SK-N-SH (cell line): Measurements from ENCODE around the gene ITGBL1. TPM values are rescaled to one million over a fixed set of nuclear protein-coding genes. Genes with fewer than 3 reads are reported as not detected.

Experiments
- CTCF ChIA-PET: fragments of 300-600, 350-600 bp; formaldehyde crosslinking; extraction: SDS; loops from one replicate; lab custom pipeline; 2021; lab: Yijun Ruan, JAX
- POLR2A ChIA-PET: fragments of 350-600 bp; sonication (Branson Sonifier 250); formaldehyde crosslinking; extraction: SDS; loops from one replicate; lab custom pipeline; 2020; ENCODE audit warnings: antibody characterized with exemption, inconsistent platforms; lab: Yijun Ruan, JAX
- DNase-seq: peaks from one replicate; pipeline ENCODE4 v3.0.0; 2012
- H2AFZ ChIP-seq: fragments of 200-600 bp; sonication (generic); 2 replicates; pipeline ENCODE4 v1.8.1; 2016; ENCODE audit warnings: antibody characterized with exemption, mild to moderate bottlenecking, low read depth
- H3F3A ChIP-seq: fragments of 200-600 bp; sonication (generic); replicated peaks from 2 replicates; pipeline ENCODE3; 2016; ENCODE audit warnings: antibody characterized with exemption, mild to moderate bottlenecking; ENCODE audit not compliant: insufficient read depth
- H3K27ac ChIP-seq, 2 experiments: fragments of 200-500 bp in 1 of 2; fragments of 200-600 bp in 1 of 2; sonication (Bioruptor generic) in 1 of 2; sonication (generic), shearing (Covaris generic) in 1 of 2; 2 replicates each; pipeline versions ENCODE4 v1.5.1 to v1.6.1; 2014 to 2016; ENCODE audit warnings: low read depth in 2 of 2, inconsistent platforms in 1 of 2, low read length in 1 of 2, mild to moderate bottlenecking in 1 of 2, mixed read lengths in 1 of 2
- H3K27me3 ChIP-seq: fragments of 200-600 bp; sonication (generic), shearing (Covaris generic); 2 replicates; pipeline ENCODE4 v1.6.1; 2016; ENCODE audit warnings: mixed run types; ENCODE audit not compliant: insufficient read depth
- H3K36me3 ChIP-seq, 2 experiments: fragments of 200-500 bp in 1 of 2; fragments of 200-600 bp in 1 of 2; sonication (Bioruptor generic) in 1 of 2; sonication (generic) in 1 of 2; replicated peaks in 1 of 2; 2 replicates each; pipeline versions ENCODE3 to v1.5.1; 2014 to 2016; ENCODE audit warnings: low read length in 1 of 2, mild to moderate bottlenecking in 1 of 2; ENCODE audit not compliant: insufficient read depth in 2 of 2, control insufficient read depth in 1 of 2
- H3K4me1 ChIP-seq, 2 experiments: fragments of 200-500 bp in 1 of 2; fragments of 200-600 bp in 1 of 2; sonication (Bioruptor generic) in 1 of 2; sonication (generic), shearing (Covaris generic) in 1 of 2; 2 replicates each; pipeline versions ENCODE4 v1.5.1 to v1.6.1; 2014 to 2016; ENCODE audit warnings: low read depth in 1 of 2, low read length in 1 of 2, mixed run types in 1 of 2; ENCODE audit not compliant: insufficient read depth in 2 of 2, control insufficient read depth in 1 of 2
- H3K4me2 ChIP-seq: fragments of 200-600 bp; sonication (generic), shearing (Covaris generic); 2 replicates; pipeline ENCODE4 v1.6.1; 2017; ENCODE audit warnings: mixed run types
- H3K4me3 ChIP-seq, 2 experiments: fragments of 200-500 bp in 1 of 2; fragments of 200-600 bp in 1 of 2; sonication (Bioruptor generic) in 1 of 2; sonication (generic), shearing (Covaris generic) in 1 of 2; 2 replicates each; pipeline versions ENCODE4 v1.5.1 to v1.8.1; 2014 to 2016; ENCODE audit warnings: low read depth in 2 of 2, inconsistent platforms in 1 of 2, low read length in 1 of 2, mild to moderate bottlenecking in 1 of 2, mixed read lengths in 1 of 2, moderate library complexity in 1 of 2
- H3K79me2 ChIP-seq: fragments of 200-600 bp; sonication (generic); 2 replicates; pipeline ENCODE4 v1.8.1; 2017; ENCODE audit warnings: mild to moderate bottlenecking; ENCODE audit not compliant: insufficient read depth
- H3K9ac ChIP-seq: fragments of 200-600 bp; sonication (generic); 2 replicates; pipeline ENCODE4 v1.6.1; 2017; ENCODE audit warnings: mixed run types
- H3K9me2 ChIP-seq: fragments of 200-600 bp; sonication (generic); 2 replicates; pipeline ENCODE4 v1.6.1; 2017; ENCODE audit warnings: mixed run types
- H3K9me3 ChIP-seq: fragments of 200-600 bp; sonication (generic); 2 replicates; pipeline ENCODE4 v1.6.1; 2017; ENCODE audit warnings: mixed run types, mild to moderate bottlenecking, moderate library complexity
- H4K20me1 ChIP-seq: fragments of 200-600 bp; sonication (generic); 2 replicates; pipeline ENCODE4 v1.6.1; 2017; ENCODE audit warnings: mild to moderate bottlenecking, mixed run types; ENCODE audit not compliant: insufficient read depth
- CHD2 ChIP-seq: fragments of 150-350 bp; IDR thresholded peaks from 2 replicates; pipeline ENCODE4 v1.6.1; 2018; ENCODE audit warnings: low read length; ENCODE audit not compliant: partially characterized antibody
- EP300 ChIP-seq, 2 experiments: IDR thresholded peaks; 2 replicates each; pipeline versions ENCODE4 v1.4.0 to v1.6.1; 2012; ENCODE audit warnings: borderline replicate concordance in 1 of 2, low read depth in 1 of 2, low read length in 1 of 2
- EZH2phosphoT487 ChIP-seq: fragments of 200-600 bp; sonication (generic); IDR thresholded peaks from 2 replicates; pipeline ENCODE4 v1.6.1; 2017; ENCODE audit warnings: low read depth, mixed run types, mild to moderate bottlenecking, antibody characterized with exemption, moderate library complexity, borderline replicate concordance
- FOSL2 ChIP-seq: IDR thresholded peaks from 2 replicates; pipeline ENCODE4 v1.4.0; 2012; ENCODE audit warnings: low read depth, mild to moderate bottlenecking, moderate library complexity, borderline replicate concordance
- FOXM1 ChIP-seq: IDR thresholded peaks from 2 replicates; pipeline ENCODE4 v1.4.0; 2012; ENCODE audit warnings: low read depth, mild to moderate bottlenecking
- GABPA ChIP-seq: IDR thresholded peaks from 2 replicates; pipeline ENCODE4 v1.4.0; 2012; ENCODE audit warnings: low read depth, mild to moderate bottlenecking
- GATA2 ChIP-seq: sonication (generic); formaldehyde crosslinking; IDR thresholded peaks from 2 replicates; pipeline ENCODE4 v1.5.0; 2020; ENCODE audit warnings: mild to moderate bottlenecking, missing genetic modification reagents
- JUND ChIP-seq: IDR thresholded peaks from 2 replicates; pipeline ENCODE4 v1.4.0; 2012
- MEF2A ChIP-seq: IDR thresholded peaks from 2 replicates; pipeline ENCODE4 v1.4.0; 2012; ENCODE audit warnings: low read depth, borderline replicate concordance
- MXI1 ChIP-seq: IDR thresholded peaks from 2 replicates; pipeline ENCODE4 v1.6.1; 2012; ENCODE audit warnings: mild to moderate bottlenecking, low read depth, low read length, improper control_type of control experiment
- NRF1 ChIP-seq: IDR thresholded peaks from 2 replicates; pipeline ENCODE4 v1.6.1; 2012; ENCODE audit warnings: low read depth, mild to moderate bottlenecking, low read length
- RAD21 ChIP-seq: IDR thresholded peaks from 2 replicates; pipeline ENCODE4 v1.6.1; 2012; ENCODE audit warnings: mild to moderate bottlenecking, low read length
- RCOR1 ChIP-seq: fragments of 150-350 bp; IDR thresholded peaks from 2 replicates; pipeline ENCODE4 v1.6.1; 2017; ENCODE audit warnings: antibody characterized with exemption, low read length
- RFX5 ChIP-seq: IDR thresholded peaks from 2 replicates; pipeline ENCODE4 v1.6.1; 2012; ENCODE audit warnings: mild to moderate bottlenecking, improper control_type of control experiment, low read length
- RXRA ChIP-seq: IDR thresholded peaks from 2 replicates; pipeline ENCODE4 v1.4.0; 2012; ENCODE audit warnings: low read depth, mild to moderate bottlenecking, borderline replicate concordance
- SIN3A ChIP-seq: IDR thresholded peaks from 2 replicates; pipeline ENCODE4 v1.6.1; 2012; ENCODE audit warnings: low read depth, mild to moderate bottlenecking, low read length, moderate library complexity, borderline replicate concordance
- TCF12 ChIP-seq: IDR thresholded peaks from 2 replicates; pipeline ENCODE4 v1.4.0; 2012
- TEAD4 ChIP-seq: IDR thresholded peaks from 2 replicates; pipeline ENCODE4 v1.4.0; 2012; ENCODE audit warnings: mild to moderate bottlenecking, borderline replicate concordance; ENCODE audit not compliant: insufficient read depth
- ZBTB33 ChIP-seq: IDR thresholded peaks from 2 replicates; pipeline ENCODE4 v1.4.0; 2012; ENCODE audit warnings: low read depth, borderline replicate concordance
- WGBS: methylation state at CpG from one replicate; pipeline ENCODE4 v1.1.6; 2017; ENCODE audit warnings: low lambda C conversion rate; 5-methylcytosine and 5-hydroxymethylcytosine counted together
- polyA plus RNA-seq, 3 experiments: library from polyadenylated mRNA; depleted of rRNA; stranded (reverse); fragments of >200 nt; gene quantifications; 2 replicates each; pipeline ENCODE4 v1.2.3, GENCODE V29; 2012
- TF ChIP-seq, protein P1 (sequence below): fragments of 200-600 bp; sonication (generic); IDR thresholded peaks from 2 replicates; pipeline ENCODE4 v1.6.1; 2017; ENCODE audit warnings: antibody characterized with exemption, mild to moderate bottlenecking, moderate library complexity
- TF ChIP-seq, protein P2 (sequence below): IDR thresholded peaks from 2 replicates; pipeline ENCODE4 v1.4.0; 2012; ENCODE audit warnings: low read depth

Gene ITGBL1
- polyA plus RNA-seq, 1 of the 3 experiments (the other 2 are of a cell fraction), result 78.7 TPM

- peak; percentile 33 for TF ChIP-seq RAD21
These were observed 1.3 kb downstream of the ITGBL1 start (continued) for GRCh38 chr13:101453784-101454201.

- H3K9ac ChIP-seq, result peak overlapping the region; percentile 73; the same call in 1 of the 2 replicates
- CTCF ChIA-PET, result interaction anchor here (2.0 kb wide), 1 partner anchor 310 kb away, joined by 14 read pairs; no protein-coding TSS in a partner anchor
- 21% methylated on average over 2 of the region's 2 CpGs for WGBS
These were observed 2.3 kb downstream of the ITGBL1 start for GRCh38 chr13:101454767-101455166.

DNA sequence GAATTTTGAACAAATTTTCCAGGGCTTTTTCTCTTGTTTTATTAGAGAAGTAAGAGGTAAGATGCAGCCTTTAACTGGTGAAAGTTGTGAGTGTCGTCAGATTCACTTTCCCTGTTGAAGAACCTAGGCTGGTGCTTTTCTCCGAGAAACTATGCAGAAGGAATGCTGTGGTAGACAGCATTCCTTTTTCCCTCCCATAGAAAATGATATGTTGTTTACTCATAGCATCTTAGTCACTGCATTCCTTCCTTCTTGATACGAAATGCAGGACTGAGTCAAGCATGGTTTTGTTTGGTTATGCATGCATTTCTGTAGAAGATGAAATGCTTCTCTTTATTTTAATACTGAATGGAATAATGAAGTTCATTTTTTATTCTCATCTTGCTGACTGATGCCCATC, 3.4 kb downstream of the ITGBL1 start:
- H3K4me3 ChIP-seq, result peak overlapping the region in 1 of 2 experiments; percentile 18; a peak in 1 of 4 replicates
- 7% methylated on average over 3 of the region's 3 CpGs for WGBS
- H3K27ac ChIP-seq, result peak overlapping the region; percentile 11 to 90; a peak in 3 of 4 replicates
- no peaks in the 10 kb centered on the region for H3K27me3 ChIP-seq
- H3K9me3 ChIP-seq, result no peaks in the 10 kb centered on the region
- H3F3A ChIP-seq, result peaks cover 51% of the 10 kb centered on the region
- ChIA-PET POLR2A (no interaction called here), CTCF (interaction anchor here (0.7 kb wide), 1 partner anchor 311 kb away, joined by 3 read pairs; no protein-coding TSS in a partner anchor)
- no peaks in the 10 kb centered on the region for H4K20me1 ChIP-seq
- peak overlapping the region; percentile 36; the same call in 1 of the 2 replicates for H3K9ac ChIP-seq
- H3K4me1 ChIP-seq, result peaks cover 11 to 27% of the 10 kb centered on the region in 2 experiments
- DNase-seq, result no peak
- peaks cover 0 to 37% of the 10 kb centered on the region in 2 experiments for H3K36me3 ChIP-seq
- no peaks in the 10 kb centered on the region for H3K9me2 ChIP-seq
- peak overlapping the region; percentile 92 for H3K4me2 ChIP-seq
- peaks cover 90% of the 10 kb centered on the region for H3K79me2 ChIP-seq
- no peak overlapping the region for H2AFZ ChIP-seq
- TF ChIP-seq GATA2 (no peak), RFX5 (no peak), GABPA (no peak), CHD2 (no peak), RXRA (peak; percentile 56; the same call in 1 of the 2 replicates), MXI1 (no peak), RAD21 (no peak), RCOR1 (no peak), MEF2A (no peak), TCF12 (peak; percentile 86), TEAD4 (peak; percentile 97), EP300 (IDR thresholded peaks at IDR 0.05; ENCODE audit: borderline replicate concordance in 1 of 2, low read depth in 1 of 2, low read length in 1 of 2) (peak in 1 of 2 experiments; percentile 86; a peak in 2 of 4 replicates), NRF1 (no peak), FOXM1 (peak; percentile 77), FOSL2 (peak; percentile 98), ZBTB33 (0 out of 2 replicates have a peak, but pooled peaks have one; percentile 38), SIN3A (no peak)
- TF ChIP-seq, protein P1, sequence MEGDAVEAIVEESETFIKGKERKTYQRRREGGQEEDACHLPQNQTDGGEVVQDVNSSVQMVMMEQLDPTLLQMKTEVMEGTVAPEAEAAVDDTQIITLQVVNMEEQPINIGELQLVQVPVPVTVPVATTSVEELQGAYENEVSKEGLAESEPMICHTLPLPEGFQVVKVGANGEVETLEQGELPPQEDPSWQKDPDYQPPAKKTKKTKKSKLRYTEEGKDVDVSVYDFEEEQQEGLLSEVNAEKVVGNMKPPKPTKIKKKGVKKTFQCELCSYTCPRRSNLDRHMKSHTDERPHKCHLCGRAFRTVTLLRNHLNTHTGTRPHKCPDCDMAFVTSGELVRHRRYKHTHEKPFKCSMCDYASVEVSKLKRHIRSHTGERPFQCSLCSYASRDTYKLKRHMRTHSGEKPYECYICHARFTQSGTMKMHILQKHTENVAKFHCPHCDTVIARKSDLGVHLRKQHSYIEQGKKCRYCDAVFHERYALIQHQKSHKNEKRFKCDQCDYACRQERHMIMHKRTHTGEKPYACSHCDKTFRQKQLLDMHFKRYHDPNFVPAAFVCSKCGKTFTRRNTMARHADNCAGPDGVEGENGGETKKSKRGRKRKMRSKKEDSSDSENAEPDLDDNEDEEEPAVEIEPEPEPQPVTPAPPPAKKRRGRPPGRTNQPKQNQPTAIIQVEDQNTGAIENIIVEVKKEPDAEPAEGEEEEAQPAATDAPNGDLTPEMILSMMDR, result no peak
- TF ChIP-seq, protein P2, sequence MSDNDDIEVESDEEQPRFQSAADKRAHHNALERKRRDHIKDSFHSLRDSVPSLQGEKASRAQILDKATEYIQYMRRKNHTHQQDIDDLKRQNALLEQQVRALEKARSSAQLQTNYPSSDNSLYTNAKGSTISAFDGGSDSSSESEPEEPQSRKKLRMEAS, result no peak; the same call in 1 of the 2 replicates

More at GRCh38 chr13:101454767-101455166, 2.3 kb downstream of the ITGBL1 start:
- H3K36me3 ChIP-seq, result peaks cover 0 to 28% of the 10 kb centered on the region in 2 experiments
- H3K27ac ChIP-seq, result peak overlapping the region; percentile 58 to 90; a peak in 3 of 4 replicates
- H3K4me1 ChIP-seq, result peaks cover 11 to 32% of the 10 kb centered on the region in 2 experiments
- H2AFZ ChIP-seq, result no peak overlapping the region
- peaks cover 62% of the 10 kb centered on the region for H3F3A ChIP-seq
- H3K9me3 ChIP-seq, result no peaks in the 10 kb centered on the region
- H3K27me3 ChIP-seq, result no peaks in the 10 kb centered on the region
- H3K9me2 ChIP-seq, result no peaks in the 10 kb centered on the region
- H3K4me2 ChIP-seq, result peak overlapping the region; percentile 92
- DNase-seq, result no peak
- no peaks in the 10 kb centered on the region for H4K20me1 ChIP-seq
- no peak for TF ChIP-seq EZH2phosphoT487
- TF ChIP-seq EP300 (IDR thresholded peaks at IDR 0.05; ENCODE audit: borderline replicate concordance in 1 of 2, low read depth in 1 of 2, low read length in 1 of 2), result 0 out of 4 replicates have a peak, but pooled peaks of 1 of the 2 experiments have one; percentile 12
- peak; percentile 33 for TF ChIP-seq JUND
- TF ChIP-seq TCF12, result peak; percentile 24; the same call in 1 of the 2 replicates
- peak overlapping the region; percentile 65 to 82; a peak in 2 of 4 replicates for H3K4me3 ChIP-seq
- POLR2A ChIA-PET, result no interaction called here
- peaks cover 79% of the 10 kb centered on the region for H3K79me2 ChIP-seq
